ENCODE measurements around the gene DCAF16.

GRCh38 chr4:17812801-17813200 lies 2.2 kb upstream of the DCAF16 start:
- TF ChIP-seq POLR2A (IDR thresholded peaks at IDR 0.05) (no peak), CTCF (IDR thresholded peaks at IDR 0.05) (no peak), EP300 (IDR thresholded peaks at IDR 0.05) (no peak), POLR2AphosphoS5 (IDR thresholded peaks at IDR 0.05) (no peak)

Measured in stomach (tissue), 4 donors.